ENCODE measurements around the gene RAB33A.
"Not testable (repeated sequence)": the region's sequence is repeated elsewhere in the genome, so short reads cannot be mapped to it uniquely, and the experiment has no call there.

Gene RAB33A

GRCh38 chrX:130231184-130231583 lies 59.4 kb downstream of the RAB33A start:
- H3K27ac ChIP-seq (ENCODE audit: low read depth, low read length); H3K4me1 ChIP-seq (ENCODE audit: control insufficient read depth, insufficient read depth, low read length); H3K4me3 ChIP-seq (ENCODE audit: low read depth, low read length); H3K9ac ChIP-seq (ENCODE audit: low read length); H3K27me3 ChIP-seq (ENCODE audit: control insufficient read depth, insufficient read depth, low read length); H3K9me3 ChIP-seq (ENCODE audit: control insufficient read depth, insufficient read depth, low read depth, low read length): not testable (repeated sequence)
- H3K36me3 ChIP-seq (ENCODE audit: control insufficient read depth, insufficient read depth, low read length) = peaks cover 96% of the 10 kb centered on the region

Data from HUES6 (cell line).